AG20443 (cell line): Measurements from ENCODE around the gene TRAF5.
"Not testable (repeated sequence)": the region's sequence is repeated elsewhere in the genome, so short reads cannot be mapped to it uniquely, and the experiment has no call there.

Source experiments
- DNase-seq: peaks from one replicate; pipeline ENCODE4 v3.0.0; 2012; ENCODE audit warnings: low spot score, mixed read lengths

The TRAF5 gene

DNA sequence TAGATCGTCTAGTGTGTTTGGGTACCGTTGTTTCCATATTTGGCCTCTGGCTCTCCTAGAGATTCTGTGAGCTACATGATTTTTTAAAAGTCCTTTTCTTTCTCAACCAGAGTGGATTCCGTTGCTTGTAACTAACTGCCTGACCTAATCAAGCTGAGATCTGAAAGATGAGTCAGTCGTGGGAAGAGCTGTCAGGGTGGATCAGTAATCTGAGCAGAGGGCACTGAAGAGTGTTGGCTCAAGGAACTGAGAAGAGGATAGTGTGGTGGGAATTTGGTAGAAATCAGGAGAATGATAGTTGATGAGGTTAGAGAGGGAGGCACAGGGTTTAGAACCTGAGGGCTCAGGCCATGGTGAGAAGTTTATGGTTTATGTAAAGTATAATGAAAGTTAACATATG is 52.2 kb downstream of the TRAF5 start:
- DNase-seq = peak; percentile 62

DNA sequence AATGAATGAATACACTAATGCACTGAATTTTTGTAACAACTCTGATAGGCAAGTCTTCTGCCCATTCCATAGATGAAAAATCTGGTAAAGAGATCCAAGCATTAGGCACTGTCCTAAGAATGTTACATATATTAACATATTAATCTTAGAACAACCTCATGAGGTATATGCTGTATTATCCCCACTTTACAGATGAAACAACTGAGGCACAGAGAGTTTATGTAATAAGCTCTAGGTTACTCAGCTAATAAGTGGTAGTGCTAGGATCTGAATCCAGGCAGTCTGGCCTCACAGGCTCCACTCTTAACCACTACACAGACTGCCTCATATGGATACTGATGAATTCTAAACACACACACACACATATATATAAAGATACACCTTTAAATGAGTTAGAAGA is 52.8 kb downstream of the TRAF5 start:
- no peak for DNase-seq

DNA sequence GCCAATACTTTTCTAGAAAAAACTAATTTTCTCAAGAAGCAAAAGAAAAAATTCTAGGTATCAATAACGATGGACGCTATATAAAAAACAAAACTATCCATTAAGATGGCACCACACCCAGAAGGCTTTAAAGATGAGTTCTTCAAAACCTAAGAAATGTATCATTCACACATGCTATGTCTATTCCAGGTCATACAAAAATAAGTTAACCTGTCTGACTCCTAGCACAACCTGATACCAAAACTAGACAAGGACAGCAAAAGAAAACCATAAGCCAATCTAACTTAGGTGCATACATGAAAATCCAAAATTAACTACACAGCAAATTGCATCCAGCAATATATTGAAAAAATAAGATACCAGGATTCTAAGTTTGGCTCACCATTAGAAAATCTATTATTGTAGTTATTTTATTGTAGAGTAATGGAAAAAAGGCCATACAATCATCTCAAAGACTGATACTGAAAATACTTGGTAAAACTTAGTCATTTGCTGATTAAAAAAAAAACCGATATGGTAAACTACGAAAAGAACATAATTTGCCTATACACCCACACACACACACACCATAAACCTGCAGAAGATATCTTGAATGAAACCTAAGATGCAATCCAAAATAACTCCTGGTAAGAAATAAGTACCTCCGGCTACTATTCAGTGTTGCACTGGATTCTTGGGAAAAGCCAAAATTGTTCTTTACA is 55.0 kb downstream of the TRAF5 start:
- no peak for DNase-seq

DNA sequence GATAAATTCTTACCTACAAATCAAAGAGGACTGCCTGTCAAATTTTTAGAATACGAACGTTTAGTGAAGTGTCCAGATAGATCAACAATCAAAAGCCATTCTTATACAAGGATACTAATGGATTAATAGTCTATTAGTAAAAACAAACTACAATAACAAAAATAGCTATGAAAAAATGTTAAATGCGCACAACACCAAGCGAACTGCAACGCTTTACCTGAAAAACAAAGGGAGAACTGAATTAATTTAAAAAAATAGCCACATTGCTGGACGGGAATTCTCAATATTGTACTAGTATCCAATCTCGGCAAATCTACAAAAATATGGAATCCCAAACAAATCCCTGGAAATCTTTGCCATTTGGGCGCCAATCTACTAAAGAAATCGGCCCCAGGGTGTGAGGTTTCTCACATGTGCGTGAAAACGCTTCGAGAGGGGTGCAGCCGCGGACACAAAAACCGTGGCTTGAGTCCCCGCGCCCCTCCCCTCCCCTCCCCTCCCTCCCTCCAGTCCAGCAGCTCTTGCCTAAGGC is 55.6 kb downstream of the TRAF5 start:
- DNase-seq = no peak

DNA sequence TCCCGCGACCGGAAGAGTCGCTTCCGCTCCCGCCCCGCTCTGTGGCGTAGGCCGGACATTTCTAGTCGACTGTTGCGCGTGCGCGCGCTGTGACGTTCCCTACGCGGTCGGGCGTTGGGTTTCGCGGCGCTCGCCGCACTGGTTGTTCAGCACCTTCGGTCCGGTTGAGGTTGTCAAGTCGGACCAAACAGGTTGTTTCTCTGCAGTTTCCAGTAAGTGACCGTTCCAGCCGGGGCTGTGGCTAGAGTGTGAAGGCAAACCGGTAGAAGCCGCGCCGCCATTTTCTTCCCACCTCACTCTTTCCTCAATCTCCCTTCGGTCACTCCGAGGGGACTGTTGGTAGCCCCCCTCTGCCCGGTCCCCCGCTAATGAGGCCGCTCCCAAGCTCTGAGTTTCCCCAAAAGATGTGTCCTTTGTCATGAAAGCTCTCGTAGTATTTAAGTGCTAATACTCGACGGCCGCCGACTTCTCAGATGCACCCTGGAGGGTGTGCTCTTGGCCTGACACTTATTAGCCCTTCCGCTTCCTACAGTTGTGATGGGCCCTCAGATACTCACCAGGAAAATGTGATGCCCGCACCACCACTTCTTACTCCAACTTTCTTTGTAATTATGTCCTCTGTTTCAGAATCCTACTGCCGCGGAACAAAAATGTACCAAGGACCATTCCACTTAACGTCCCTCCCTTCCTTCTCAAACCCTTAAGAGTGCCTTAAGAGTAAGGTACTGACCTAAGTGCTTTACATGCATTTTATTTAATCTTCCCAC is 56.3 kb downstream of the TRAF5 start:
- DNase-seq = peak; percentile 96

DNA sequence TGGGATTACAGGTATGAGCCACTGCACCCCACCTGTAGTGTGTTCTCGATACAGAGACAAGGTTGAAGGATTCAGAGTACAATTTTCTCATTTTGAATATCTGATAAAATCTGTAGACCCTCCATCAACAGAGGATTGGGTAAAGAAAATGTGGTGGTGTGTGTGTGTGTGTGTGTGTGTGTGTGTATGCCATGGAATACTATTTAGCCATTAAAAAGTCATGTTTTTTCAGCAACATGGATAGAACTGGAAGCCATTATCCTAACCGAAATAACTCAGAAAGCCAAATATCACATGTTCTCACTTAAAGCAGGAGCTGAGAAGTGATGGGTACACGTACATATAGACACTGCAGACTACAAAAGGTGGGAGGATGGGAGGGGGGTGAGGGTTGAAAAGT is 57.9 kb downstream of the TRAF5 start:
- no peak for DNase-seq

DNA sequence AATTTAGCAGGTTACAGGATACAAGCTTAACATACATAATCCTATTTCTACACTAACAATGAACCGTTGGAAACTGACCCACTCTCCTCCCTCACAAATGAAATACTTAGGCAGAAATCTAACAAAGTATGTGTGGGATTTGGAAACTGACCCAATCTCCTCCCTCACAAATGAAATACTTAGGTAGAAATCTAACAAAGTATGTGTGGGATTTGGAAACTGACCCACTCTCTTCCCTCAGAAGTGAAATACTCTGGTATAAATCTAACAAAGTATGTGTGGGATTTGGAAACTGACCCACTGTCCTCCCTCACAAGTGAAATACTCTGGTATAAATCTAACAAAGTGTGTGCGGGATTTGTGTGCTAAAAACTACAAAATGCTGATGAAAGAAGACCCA is 60.3 kb downstream of the TRAF5 start:
- peak; percentile 27 for DNase-seq

DNA sequence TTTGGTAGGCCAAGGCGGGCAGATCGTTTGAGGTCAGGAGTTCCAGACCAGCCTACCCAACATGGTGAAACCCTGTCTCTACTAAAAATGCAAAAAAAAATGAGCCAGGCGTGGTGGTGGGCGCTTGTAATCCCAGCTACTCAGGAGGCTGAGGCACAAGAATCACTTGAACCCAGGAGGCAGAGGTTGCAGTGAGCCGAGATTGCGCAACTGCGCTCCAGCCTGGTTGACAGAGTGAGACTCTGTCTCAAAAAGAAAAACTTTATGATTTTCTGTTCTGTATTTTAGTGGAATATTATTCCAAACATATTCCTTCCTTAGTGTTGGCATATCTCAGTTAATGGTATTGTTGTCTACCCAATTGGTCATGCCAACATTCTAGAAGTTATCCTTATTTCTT is 64.2 kb downstream of the TRAF5 start:
- not testable (repeated sequence) for DNase-seq

DNA sequence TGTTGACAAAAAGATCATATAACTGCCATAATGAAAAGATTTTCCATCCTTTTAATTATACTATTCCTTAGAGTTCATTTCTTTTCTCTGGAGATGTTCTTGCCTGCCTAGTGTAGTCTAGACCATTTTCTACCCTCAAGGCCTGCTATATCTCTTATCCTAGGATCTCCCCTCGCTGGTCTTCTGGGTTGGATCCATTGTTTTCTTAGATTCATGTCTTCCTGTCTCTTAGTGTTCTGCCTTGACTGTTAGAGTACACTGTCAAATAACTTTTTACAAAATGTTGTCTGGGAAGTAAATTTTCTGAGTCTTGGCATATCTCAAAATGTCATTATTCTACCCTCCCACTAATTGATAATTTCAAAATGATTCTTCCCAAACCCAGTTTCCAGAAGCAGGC is 66.6 kb downstream of the TRAF5 start:
- DNase-seq = no peak

DNA sequence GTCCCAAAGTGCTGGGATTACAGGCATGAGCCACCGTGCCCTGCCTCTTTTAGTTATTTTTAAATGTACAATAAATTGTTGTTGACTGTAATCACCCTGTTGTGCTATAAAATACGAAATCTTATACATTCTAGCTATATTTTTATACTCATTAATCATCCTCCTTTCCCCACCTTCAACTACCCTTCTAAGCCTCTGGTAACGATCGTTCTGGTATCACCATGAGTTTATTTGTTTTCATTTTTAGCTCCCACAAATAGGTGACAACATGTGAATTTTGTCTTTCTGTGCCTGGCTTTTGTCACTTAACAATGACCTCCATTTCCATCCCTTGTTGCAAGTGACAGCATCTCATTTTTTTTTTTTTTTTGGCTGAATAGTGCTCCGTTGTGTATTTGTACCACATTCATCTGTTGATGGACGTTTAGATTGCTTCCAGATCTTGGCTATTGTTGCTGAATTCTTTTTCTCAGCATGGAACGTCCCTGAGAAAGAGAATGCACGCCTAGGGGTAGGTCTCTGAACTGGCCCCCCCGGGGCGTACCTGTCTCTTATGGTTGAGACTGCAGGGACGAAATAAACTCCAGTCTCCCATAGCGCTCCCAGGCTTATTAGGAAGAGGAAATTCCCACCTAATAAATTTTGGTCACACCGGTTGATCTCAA is 71.8 kb downstream of the TRAF5 start:
- not testable (repeated sequence) for DNase-seq

DNA sequence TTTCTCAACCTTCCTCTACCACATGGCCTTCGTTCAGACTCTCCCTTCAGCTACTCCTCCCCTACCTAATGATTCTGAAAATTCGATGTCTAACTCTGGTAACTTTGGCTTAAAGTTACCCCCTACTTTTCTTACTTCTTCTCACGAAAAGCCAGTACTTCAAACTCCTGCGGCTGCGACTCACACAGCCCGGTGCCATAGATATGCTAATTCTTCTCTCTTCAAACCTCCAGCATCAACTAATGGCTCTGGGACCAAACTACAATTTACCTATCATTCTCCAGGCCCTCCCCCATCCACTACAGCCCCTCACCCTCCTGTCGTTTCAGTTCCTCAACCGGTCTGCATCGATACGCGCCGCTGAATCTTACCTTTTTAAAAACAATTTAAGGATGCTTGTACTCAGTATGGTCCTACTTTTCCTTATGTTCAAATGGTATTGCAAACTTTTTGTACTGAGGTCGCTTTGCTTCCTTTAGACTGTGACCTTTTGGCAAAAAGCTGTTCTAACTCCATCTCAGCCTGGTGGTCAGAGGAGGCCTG is 73.3 kb downstream of the TRAF5 start:
- DNase-seq = not testable (repeated sequence)

DNA sequence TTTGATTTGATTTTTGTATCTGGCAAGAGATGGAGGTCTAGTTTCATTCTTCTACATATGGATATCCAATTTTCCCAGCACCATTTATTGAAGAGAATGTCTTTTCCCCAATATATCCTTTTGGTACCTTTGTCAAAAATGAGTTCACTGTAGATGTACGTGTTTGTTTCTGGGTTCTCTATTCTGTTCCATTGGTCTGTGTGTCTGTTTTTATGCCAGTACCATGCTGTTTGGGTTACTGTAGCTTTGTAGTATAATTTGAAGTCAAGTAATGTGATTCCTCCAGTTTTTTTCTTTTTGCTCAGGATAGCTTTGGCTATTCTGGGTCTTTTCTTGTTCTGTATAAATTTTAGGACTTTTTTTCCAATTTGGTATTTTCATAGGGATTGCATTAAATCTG is 75.1 kb downstream of the TRAF5 start:
- not testable (repeated sequence) for DNase-seq

DNA sequence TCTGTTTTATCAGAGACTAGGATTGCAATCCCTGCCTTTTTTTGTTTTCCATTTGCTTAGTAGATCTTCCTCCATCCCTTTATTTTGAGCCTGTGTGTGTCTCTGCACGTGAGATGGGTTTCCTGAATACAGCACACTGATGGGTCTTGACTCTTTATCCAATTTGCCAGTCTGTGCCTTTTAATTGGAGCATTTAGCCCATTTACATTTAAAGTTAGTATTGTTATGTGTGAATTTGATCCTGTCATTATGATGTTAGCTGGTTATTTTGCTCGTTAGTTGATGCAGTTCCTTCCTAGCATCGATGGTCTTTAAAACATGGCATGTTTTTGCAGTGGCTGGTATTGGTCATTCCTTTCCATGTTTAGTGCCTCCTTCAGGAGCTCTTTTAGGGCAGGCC is 79.5 kb downstream of the TRAF5 start:
- not testable (repeated sequence) for DNase-seq

DNA sequence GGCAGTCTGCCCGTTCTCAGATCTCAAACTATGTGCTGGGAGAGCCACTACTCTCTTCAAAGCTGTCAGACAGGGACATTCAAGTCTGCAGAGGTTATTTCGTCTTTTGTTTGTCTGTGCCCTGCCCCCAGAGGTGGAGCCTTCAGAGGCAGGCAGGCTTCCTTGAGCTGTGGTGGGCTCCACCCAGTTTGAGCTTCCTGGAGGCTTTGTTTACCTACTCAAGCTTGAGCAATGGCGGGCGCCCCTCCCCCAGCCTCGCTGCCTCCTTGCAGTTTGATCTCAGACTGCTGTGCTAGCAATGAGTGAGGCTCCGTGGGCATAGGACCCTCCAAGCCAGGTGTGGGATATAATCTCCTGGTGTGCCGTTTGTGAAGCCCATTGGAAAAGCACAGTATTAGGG is 81.1 kb downstream of the TRAF5 start:
- DNase-seq = not testable (repeated sequence)

DNA sequence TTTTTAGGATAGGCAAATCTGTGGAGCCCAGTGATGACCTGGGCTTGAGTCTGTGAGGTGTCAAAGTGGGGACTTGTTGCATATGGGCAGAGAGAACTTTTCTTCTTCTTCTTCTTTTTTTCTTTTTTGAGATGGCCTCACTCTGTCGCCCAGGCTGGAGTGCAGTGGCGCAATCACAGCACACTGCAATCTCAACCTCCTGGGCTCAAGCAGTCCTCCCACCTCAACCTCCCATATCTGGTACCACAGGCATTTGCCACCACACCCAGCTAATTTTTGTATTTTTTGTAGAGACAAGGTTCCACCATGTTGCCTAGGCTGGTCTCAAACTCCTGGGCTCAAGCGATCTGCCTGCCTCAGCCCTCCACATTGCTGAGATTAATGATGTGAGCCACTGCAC is 85.0 kb downstream of the TRAF5 start:
- DNase-seq = no peak

DNA sequence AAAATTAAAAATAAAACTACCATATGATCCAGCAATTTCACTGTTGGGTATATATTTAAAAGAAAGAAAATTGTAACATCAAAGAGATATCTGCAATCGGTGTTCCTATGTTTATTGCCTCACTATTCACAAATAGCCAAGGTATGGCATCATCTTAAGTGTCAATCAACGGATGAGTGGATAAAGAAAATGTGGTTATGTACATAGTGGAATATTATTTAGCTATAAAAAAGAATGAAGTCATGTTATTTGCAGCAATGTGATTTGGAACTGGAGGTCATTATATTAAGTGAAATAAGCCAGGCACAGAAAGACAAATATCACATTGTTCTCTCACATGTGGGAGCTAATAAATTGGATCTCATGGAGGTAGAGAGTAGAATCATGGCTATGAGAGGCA is 89.1 kb downstream of the TRAF5 start:
- DNase-seq = no peak

DNA sequence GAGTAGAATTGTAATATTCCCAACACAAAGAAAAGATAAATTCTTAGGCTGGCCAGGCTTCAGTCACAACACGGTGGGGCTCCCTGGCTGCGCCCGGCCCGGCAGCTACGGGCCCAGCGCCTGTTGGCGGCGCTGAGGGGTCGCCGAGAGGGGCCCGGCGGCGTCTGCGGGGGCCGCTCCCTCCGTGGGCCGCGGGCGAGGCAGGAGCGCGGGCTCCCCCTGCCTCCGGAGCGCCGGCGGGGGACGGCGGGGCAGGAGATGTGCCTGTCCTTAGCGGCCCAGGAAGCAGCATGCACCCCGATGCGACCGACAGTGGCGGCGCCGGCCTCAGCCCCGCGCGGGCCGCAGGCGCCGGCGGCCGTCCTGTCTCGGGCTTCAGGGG is 89.6 kb downstream of the TRAF5 start:
- peak; percentile 36 for DNase-seq

DNA sequence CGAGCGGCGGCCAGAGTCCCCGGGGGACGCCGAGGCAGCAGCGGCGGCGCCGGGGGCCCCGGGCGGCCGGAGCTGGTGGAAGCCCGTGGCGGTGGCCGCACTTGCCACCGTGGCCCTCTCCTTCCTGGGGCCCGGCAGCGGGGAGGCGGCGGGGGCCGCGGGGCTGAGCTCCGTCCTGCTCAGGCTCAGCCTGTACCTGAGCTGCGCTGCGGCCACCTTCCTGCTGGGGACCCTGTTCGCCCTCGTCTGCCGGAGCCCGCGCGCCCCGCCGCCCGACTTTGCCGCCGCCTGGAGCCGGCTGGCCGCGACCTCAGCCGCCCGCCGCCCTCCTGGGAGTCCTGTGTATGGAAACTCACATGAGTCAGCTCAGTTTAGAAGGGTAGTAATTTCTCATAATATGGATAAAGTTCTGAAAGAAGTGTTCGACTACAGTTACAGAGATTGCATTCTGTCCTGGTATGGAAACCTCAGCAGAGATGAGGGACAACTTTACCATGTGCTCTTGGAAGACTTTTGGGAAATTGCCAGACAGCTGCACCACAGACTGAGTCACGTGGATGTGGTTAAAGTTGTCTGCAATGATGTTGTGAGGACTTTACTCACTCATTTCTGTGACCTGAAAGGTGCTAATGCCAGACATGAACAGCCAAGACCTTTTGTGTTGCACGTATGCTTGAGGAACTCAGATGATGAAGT is 90.1 kb downstream of the TRAF5 start:
- DNase-seq = peak; percentile 61

DNA sequence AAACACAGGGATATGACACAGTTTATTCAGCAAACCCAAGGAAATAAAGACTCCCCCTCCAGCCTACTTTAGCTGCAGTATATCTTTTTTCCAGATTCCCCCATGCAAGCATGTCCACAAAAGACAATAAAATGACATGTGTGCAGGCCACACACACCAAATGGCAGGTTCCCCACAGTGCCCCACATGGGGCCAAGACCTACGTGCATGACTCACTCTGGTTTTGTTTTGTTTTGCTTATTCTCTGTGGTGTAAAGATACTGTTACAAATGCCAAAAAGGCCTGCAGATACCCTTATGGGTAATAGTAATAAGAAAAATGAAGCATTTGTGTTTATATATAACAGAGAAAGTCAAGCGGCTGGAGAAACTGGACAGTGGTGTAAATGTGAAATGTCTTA is 93.8 kb downstream of the TRAF5 start:
- peak; percentile 9 for DNase-seq

DNA sequence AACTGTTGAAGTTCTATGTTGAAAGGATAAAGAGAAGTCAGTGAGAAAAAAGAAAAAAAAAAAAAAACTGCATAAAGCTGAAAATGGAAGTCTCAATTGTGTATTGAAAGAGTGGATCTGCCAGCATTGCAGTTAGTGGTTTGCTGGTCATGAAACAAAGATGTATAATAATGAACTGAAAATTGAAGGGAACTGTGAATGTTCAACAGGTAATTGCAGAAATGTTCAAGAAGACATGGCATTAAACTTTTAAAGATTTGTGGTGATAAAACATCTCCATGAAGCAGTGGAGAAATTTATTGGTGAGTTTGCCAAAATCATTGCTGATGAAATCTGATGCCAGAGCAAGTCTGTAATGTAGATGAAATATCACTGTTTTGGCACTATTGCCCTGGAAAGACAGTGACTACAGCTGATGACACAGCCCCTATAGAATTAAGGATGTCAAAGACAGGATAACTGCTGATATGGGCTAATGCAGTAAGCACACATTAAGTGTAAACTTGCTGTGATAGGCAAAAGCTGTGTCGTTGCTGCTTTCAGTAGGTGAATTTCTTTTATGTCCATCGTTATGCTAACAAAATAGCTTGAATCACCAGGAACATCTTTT is 94.3 kb downstream of the TRAF5 start:
- peak; percentile 10 for DNase-seq

DNA sequence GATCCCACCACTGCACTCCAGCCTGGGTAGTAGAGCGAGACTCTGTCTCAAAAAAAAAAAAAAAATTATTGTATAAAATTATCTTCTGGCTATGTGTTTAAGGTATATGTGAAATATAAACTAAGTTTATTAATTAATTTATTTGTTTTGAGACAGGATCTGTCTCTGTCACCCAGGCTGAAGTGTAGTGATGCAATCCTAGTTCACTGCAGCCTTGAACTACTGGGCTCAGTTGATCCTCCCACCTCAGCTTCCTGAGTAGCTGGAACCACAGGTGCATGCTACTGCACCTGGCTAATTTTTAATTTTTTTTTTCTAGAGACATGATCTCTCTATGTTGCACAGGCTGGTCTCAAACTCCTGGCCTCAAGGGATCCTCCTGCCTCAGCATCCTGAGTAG is 97.4 kb downstream of the TRAF5 start:
- DNase-seq = no peak
